PC-3 (cell line): ENCODE results near the gene GLI3. TPM values are rescaled to one million over a fixed set of nuclear protein-coding genes. Genes with fewer than 3 reads are reported as not detected.

Source experiments
- ATAC-seq: fragments of 200-7000 bp; cut with Tn5 transposase; 2 replicates; pipeline ENCODE4 v1.9.1; 2020; ENCODE audit warnings: mild to moderate bottlenecking, moderate library complexity
- BruUV-seq: library from RNA; stranded (reverse); fragments of 400-500 nt; replicated peaks from 2 replicates; lab custom pipeline; 2021; lab: Mats Ljungman, UMichigan
- CTCF ChIA-PET: fragments of 300-600 bp; sonication (Branson Sonifier 250); formaldehyde crosslinking; loops from one replicate; lab custom pipeline; 2022; ENCODE audit warnings: antibody characterized with exemption; lab: Charles Lee
- POLR2A ChIA-PET: fragments of 300-600 bp; sonication (Branson Sonifier 250); formaldehyde crosslinking; loops from one replicate; lab custom pipeline; 2022; ENCODE audit warnings: antibody characterized with exemption; ENCODE audit not compliant: unreplicated experiment; lab: Charles Lee
- DNase-seq: peaks from one replicate; pipeline ENCODE4 v3.0.0-alpha.2; 2015
- H2AFZ ChIP-seq: fragments of 300-600 bp; sonication (generic); 2 replicates; pipeline ENCODE4 v1.6.0; 2016; ENCODE audit warnings: antibody characterized with exemption, low read length
- H3F3A ChIP-seq: fragments of 300-600 bp; sonication (generic); one replicate; pipeline ENCODE4 v1.6.0; 2017; ENCODE audit warnings: antibody characterized with exemption, low read length, control low read depth, mild to moderate bottlenecking; ENCODE audit not compliant: unreplicated experiment
- H3K27ac ChIP-seq: fragments of 300-600 bp; sonication (generic); 2 replicates; pipeline ENCODE4 v1.5.1; 2016; ENCODE audit warnings: mild to moderate bottlenecking, low read length
- H3K27me3 ChIP-seq: fragments of 300-600 bp; sonication (generic); 2 replicates; pipeline ENCODE4 v1.6.1; 2016; ENCODE audit warnings: low read length, mixed read lengths
- H3K36me3 ChIP-seq: fragments of 300-600 bp; sonication (generic); 2 replicates; pipeline ENCODE4 v1.6.1; 2016; ENCODE audit warnings: low read depth, mixed run types, low read length, mixed read lengths
- H3K4me1 ChIP-seq: fragments of 300-600 bp; sonication (generic); 2 replicates; pipeline ENCODE4 v1.5.1; 2016; ENCODE audit warnings: low read length; ENCODE audit not compliant: insufficient read depth
- H3K4me2 ChIP-seq: fragments of 300-600 bp; sonication (generic); 2 replicates; pipeline ENCODE4 v1.6.0; 2016; ENCODE audit warnings: low read length
- H3K4me3 ChIP-seq: fragments of 300-600 bp; sonication (generic); 2 replicates; pipeline ENCODE4 v1.5.1; 2016; ENCODE audit warnings: mild to moderate bottlenecking, low read length, mixed read lengths
- H3K79me2 ChIP-seq: fragments of 300-600 bp; sonication (generic); 2 replicates; pipeline ENCODE4 v1.6.1; 2017; ENCODE audit warnings: low read length, mixed read lengths
- H3K9ac ChIP-seq: fragments of 300-600 bp; sonication (generic); 2 replicates; pipeline ENCODE4 v1.6.0; 2016; ENCODE audit warnings: mild to moderate bottlenecking, low read length
- H3K9me2 ChIP-seq: fragments of 300-600 bp; sonication (generic); replicated peaks from 2 replicates; pipeline ENCODE4 v1.6.1; 2016; ENCODE audit warnings: mixed run types, low read length, mixed read lengths
- H3K9me3 ChIP-seq: fragments of 300-600 bp; sonication (generic); 2 replicates; pipeline ENCODE4 v1.6.1; 2016; ENCODE audit warnings: low read length, mixed read lengths
- H4K20me1 ChIP-seq: fragments of 300-600 bp; sonication (generic); 2 replicates; pipeline ENCODE4 v1.6.1; 2016; ENCODE audit warnings: low read length, mixed read lengths
- CTCF ChIP-seq: fragments of 300-600 bp; sonication (generic); conservative IDR thresholded peaks from 2 replicates; pipeline ENCODE4 v1.5.1; 2017; ENCODE audit warnings: antibody characterized with exemption, low read depth, mild to moderate bottlenecking, low read length
- EZH2 ChIP-seq: fragments of 300-600 bp; sonication (generic); IDR thresholded peaks from one replicate; pipeline ENCODE4 v1.6.1; 2017; ENCODE audit warnings: antibody characterized with exemption, mild to moderate bottlenecking, low read length; ENCODE audit not compliant: unreplicated experiment
- EZH2phosphoT487 ChIP-seq: fragments of 300-600 bp; sonication (generic); IDR thresholded peaks from 2 replicates; pipeline ENCODE4 v1.6.1; 2018; ENCODE audit warnings: mild to moderate bottlenecking, antibody characterized with exemption, low read length, borderline replicate concordance
- intact Hi-C: fragments of 100-400 bp; cut with micrococcal nuclease; formaldehyde crosslinking; loops from 2 replicates; pipeline ENCODE4 v1.9.0; 2023
- total RNA-seq: library from RNA; depleted of rRNA; stranded (reverse); fragments of >200 nt; gene quantifications from 2 replicates; pipeline ENCODE4 v1.2.3, GENCODE V29; 2014

Gene GLI3
- total RNA-seq, 1 experiment from 2014 or later = 3.5 TPM

GRCh38 chr7:42202601-42203000, 34.4 kb downstream of the GLI3 start:
- TF ChIP-seq CTCF (no peak), EZH2 (no peak), EZH2phosphoT487 (no peak)
- BruUV-seq = no TSS peak
- H4K20me1 ChIP-seq = no peaks in the 10 kb centered on the region
- no peak overlapping the region for H2AFZ ChIP-seq
- no peak overlapping the region for H3K4me3 ChIP-seq
- no peaks in the 10 kb centered on the region for H3K79me2 ChIP-seq
- no peak overlapping the region for H3K9ac ChIP-seq
- POLR2A ChIA-PET = no interaction called here
- no peaks in the 10 kb centered on the region for H3F3A ChIP-seq
- CTCF ChIA-PET = no interaction called here
- H3K4me2 ChIP-seq = no peak overlapping the region
- ATAC-seq = no peak
- no peaks in the 10 kb centered on the region for H3K9me2 ChIP-seq
- no peak overlapping the region for H3K27ac ChIP-seq
- H3K27me3 ChIP-seq = no peaks in the 10 kb centered on the region
- H3K9me3 ChIP-seq = no peaks in the 10 kb centered on the region
- H3K4me1 ChIP-seq = no peaks in the 10 kb centered on the region
- H3K36me3 ChIP-seq = no peaks in the 10 kb centered on the region
- no peak for DNase-seq
- intact Hi-C loops = no loop called here

- ChIA-PET POLR2A (no interaction called here), CTCF (no interaction called here)
- Histone ChIP-seq H3K27me3 (no peaks in the 10 kb centered on the region), H3K9ac (no peak overlapping the region), H3K4me2 (no peak overlapping the region), H3K27ac (no peak overlapping the region), H3F3A (no peaks in the 10 kb centered on the region), H3K9me3 (no peaks in the 10 kb centered on the region), H4K20me1 (no peaks in the 10 kb centered on the region), H3K4me1 (no peaks in the 10 kb centered on the region), H2AFZ (no peak overlapping the region), H3K79me2 (no peaks in the 10 kb centered on the region), H3K9me2 (no peaks in the 10 kb centered on the region), H3K4me3 (no peak overlapping the region), H3K36me3 (no peaks in the 10 kb centered on the region)
- ATAC-seq (no peak), DNase-seq (no peak)
- TF ChIP-seq EZH2 (no peak), CTCF (no peak), EZH2phosphoT487 (no peak)
- BruUV-seq = no TSS peak
- intact Hi-C loops = no loop called here
Observed at GRCh38 chr7:42198974-42199668, 37.9 kb downstream of the GLI3 start.

- Histone ChIP-seq H3K9me3 (no peaks in the 10 kb centered on the region), H3F3A (no peaks in the 10 kb centered on the region), H3K9me2 (no peaks in the 10 kb centered on the region), H3K4me3 (no peak overlapping the region), H3K79me2 (no peaks in the 10 kb centered on the region), H3K4me1 (no peaks in the 10 kb centered on the region), H3K9ac (no peak overlapping the region), H3K27me3 (no peaks in the 10 kb centered on the region), H3K36me3 (no peaks in the 10 kb centered on the region), H3K4me2 (no peak overlapping the region), H2AFZ (no peak overlapping the region), H4K20me1 (no peaks in the 10 kb centered on the region), H3K27ac (no peak overlapping the region)
- intact Hi-C loops = no loop called here
- ChIA-PET CTCF (no interaction called here), POLR2A (no interaction called here)
- TF ChIP-seq CTCF (no peak), EZH2 (no peak), EZH2phosphoT487 (no peak)
- ATAC-seq (no peak), DNase-seq (no peak)
- no TSS peak for BruUV-seq
Observed at GRCh38 chr7:42198296-42198695, 38.7 kb downstream of the GLI3 start.
